IMR-90 (cell line): ENCODE data around the gene RPS24. TPM values are rescaled to one million over a fixed set of nuclear protein-coding genes. Genes with fewer than 3 reads are reported as not detected.

Experiments
- ATAC-seq: fragments of 200-7000 bp; cut with Tn5 transposase; 2 replicates; pipeline ENCODE4 v1.9.1; 2020; ENCODE audit warnings: low read depth, mild to moderate bottlenecking, moderate library complexity
- BruUV-seq: library from RNA; stranded (reverse); fragments of 400-500 nt; replicated peaks from 2 replicates; lab custom pipeline; 2021; lab: Mats Ljungman, UMichigan
- CTCF ChIA-PET: fragments of 300-600 bp; formaldehyde crosslinking; extraction: SDS; loops from one replicate; lab custom pipeline; 2021; ENCODE audit warnings: antibody characterized with exemption; lab: Yijun Ruan, JAX
- POLR2A ChIA-PET: fragments of 300-600 bp; sonication (Branson Sonifier 250); formaldehyde crosslinking; loops from one replicate; lab custom pipeline; 2022; ENCODE audit warnings: antibody characterized with exemption; ENCODE audit not compliant: unreplicated experiment; lab: Charles Lee
- DNase-seq: peaks from one replicate; pipeline ENCODE4 v3.0.0; 2013
- H2AFZ ChIP-seq: replicated peaks from 2 replicates; pipeline ENCODE3; 2013; ENCODE audit warnings: low read length, mild to moderate bottlenecking; ENCODE audit not compliant: poor library complexity
- H2AK5ac ChIP-seq: 2 replicates; pipeline ENCODE4 v1.6.1; 2013; ENCODE audit warnings: low read depth, low read length, inconsistent platforms
- H2AK9ac ChIP-seq: replicated peaks from 2 replicates; pipeline ENCODE3; 2013; ENCODE audit warnings: mild to moderate bottlenecking, low read depth, low read length, moderate library complexity; ENCODE audit not compliant: poor library complexity
- H2BK120ac ChIP-seq: 2 replicates; pipeline ENCODE4 v1.6.1; 2013; ENCODE audit warnings: low read depth, low read length, inconsistent platforms
- H2BK15ac ChIP-seq: 3 replicates; pipeline ENCODE4 v1.6.1; 2013; ENCODE audit warnings: low read depth, low read length, inconsistent platforms
- H2BK20ac ChIP-seq: 2 replicates; pipeline ENCODE4 v1.6.1; 2013; ENCODE audit warnings: low read depth, mild to moderate bottlenecking, inconsistent platforms, low read length, moderate library complexity
- H2BK5ac ChIP-seq: 2 replicates; pipeline ENCODE4 v1.6.1; 2013; ENCODE audit warnings: mild to moderate bottlenecking, low read depth, low read length, inconsistent platforms; ENCODE audit not compliant: poor library complexity, severe bottlenecking
- H3K14ac ChIP-seq: replicated peaks from 2 replicates; pipeline ENCODE4 v1.6.1; 2013; ENCODE audit warnings: low read depth, low read length, inconsistent platforms
- H3K18ac ChIP-seq: 2 replicates; pipeline ENCODE4 v1.6.1; 2013; ENCODE audit warnings: low read depth, low read length, control low read depth
- H3K23ac ChIP-seq: 2 replicates; pipeline ENCODE4 v1.6.1; 2013; ENCODE audit warnings: low read depth, low read length, inconsistent platforms
- H3K27ac ChIP-seq: 2 replicates; pipeline ENCODE4 v1.5.1; 2013; ENCODE audit warnings: mild to moderate bottlenecking, control low read depth, low read length; ENCODE audit not compliant: insufficient read depth
- H3K27me3 ChIP-seq: 2 replicates; pipeline ENCODE4 v1.6.1; 2013; ENCODE audit warnings: low read length; ENCODE audit not compliant: control insufficient read depth, insufficient read depth
- H3K36me3 ChIP-seq: 2 replicates; pipeline ENCODE4 v1.6.1; 2013; ENCODE audit warnings: low read length, mixed read lengths; ENCODE audit not compliant: control insufficient read depth, insufficient read depth
- H3K4ac ChIP-seq: 2 replicates; pipeline ENCODE4 v1.6.1; 2013; ENCODE audit warnings: low read depth, low read length, inconsistent platforms
- H3K4me1 ChIP-seq: 2 replicates; pipeline ENCODE4 v1.6.1; 2013; ENCODE audit warnings: low read length, mixed read lengths; ENCODE audit not compliant: control insufficient read depth, insufficient read depth
- H3K4me2 ChIP-seq: 2 replicates; pipeline ENCODE4 v1.6.1; 2013; ENCODE audit warnings: low read depth, mild to moderate bottlenecking, control low read depth, low read length, moderate library complexity
- H3K4me3 ChIP-seq: 2 replicates; pipeline ENCODE4 v1.5.1; 2013; ENCODE audit warnings: low read depth, mild to moderate bottlenecking, control low read depth, low read length, moderate library complexity; ENCODE audit not compliant: insufficient read depth
- H3K56ac ChIP-seq: 2 replicates; pipeline ENCODE4 v1.6.1; 2013; ENCODE audit warnings: low read length, inconsistent platforms; ENCODE audit not compliant: insufficient read depth; ENCODE audit errors: extremely low read depth
- H3K79me1 ChIP-seq, 2 experiments: 2 replicates each; pipeline ENCODE4 v1.6.1; 2013; ENCODE audit warnings: low read length in 2 of 2, inconsistent platforms in 1 of 2, low read depth in 1 of 2
- H3K9ac ChIP-seq: 2 replicates; pipeline ENCODE4 v1.6.1; 2013; ENCODE audit warnings: low read depth, low read length, control low read depth
- H3K9me1 ChIP-seq: 2 replicates; pipeline ENCODE4 v1.6.1; 2013; ENCODE audit warnings: low read length, inconsistent platforms; ENCODE audit not compliant: insufficient read depth
- H3K9me3 ChIP-seq: 2 replicates; pipeline ENCODE4 v1.6.1; 2013; ENCODE audit warnings: low read length; ENCODE audit not compliant: control insufficient read depth, insufficient read depth
- H4K20me1 ChIP-seq: 2 replicates; pipeline ENCODE4 v1.6.1; 2013; ENCODE audit warnings: low read length, inconsistent platforms; ENCODE audit not compliant: insufficient read depth
- H4K5ac ChIP-seq: 2 replicates; pipeline ENCODE4 v1.6.1; 2013; ENCODE audit warnings: mild to moderate bottlenecking, low read depth, low read length, control low read depth
- H4K8ac ChIP-seq, 2 experiments: 2 replicates each; pipeline ENCODE4 v1.6.1; 2013; ENCODE audit warnings: low read depth in 2 of 2, low read length in 2 of 2, control low read depth in 1 of 2, inconsistent platforms in 1 of 2
- H4K91ac ChIP-seq: 2 replicates; pipeline ENCODE4 v1.6.1; 2013; ENCODE audit warnings: low read depth, low read length, inconsistent platforms; ENCODE audit not compliant: insufficient read depth
- BHLHE40 ChIP-seq: fragments of 150-350 bp; IDR thresholded peaks from 2 replicates; pipeline ENCODE4 v1.6.1; 2016; ENCODE audit warnings: mild to moderate bottlenecking, low read depth, low read length
- CEBPB ChIP-seq: IDR thresholded peaks from 2 replicates; pipeline ENCODE4 v1.6.1; 2012; ENCODE audit warnings: low read depth, low read length, improper control_type of control experiment
- CHD1 ChIP-seq: IDR thresholded peaks from 2 replicates; pipeline ENCODE4 v1.6.1; 2012; ENCODE audit warnings: low read depth, low read length, improper control_type of control experiment
- CTCF ChIP-seq: conservative IDR thresholded peaks from 2 replicates; pipeline ENCODE4 v1.5.1; 2012; ENCODE audit warnings: mild to moderate bottlenecking, low read depth, low read length, improper control_type of control experiment
- ELK1 ChIP-seq: fragments of 150-350 bp; IDR thresholded peaks from 2 replicates; pipeline ENCODE4 v1.6.1; 2016; ENCODE audit warnings: low read depth, mild to moderate bottlenecking, low read length, moderate library complexity, borderline replicate concordance
- FOS ChIP-seq: fragments of 150-350 bp; IDR thresholded peaks from 2 replicates; pipeline ENCODE4 v1.6.1; 2016; ENCODE audit warnings: low read depth, low read length
- MAFK ChIP-seq: IDR thresholded peaks from 2 replicates; pipeline ENCODE4 v1.6.1; 2012; ENCODE audit warnings: low read depth, low read length, improper control_type of control experiment
- MAZ ChIP-seq: IDR thresholded peaks from 2 replicates; pipeline ENCODE4 v1.6.1; 2012; ENCODE audit warnings: low read depth, mild to moderate bottlenecking, low read length, improper control_type of control experiment, moderate library complexity, borderline replicate concordance
- MXI1 ChIP-seq: IDR thresholded peaks from 2 replicates; pipeline ENCODE4 v1.6.1; 2012; ENCODE audit warnings: low read depth, mild to moderate bottlenecking, low read length, moderate library complexity, borderline replicate concordance
- NFE2L2 ChIP-seq: fragments of 150-350 bp; IDR thresholded peaks from 2 replicates; pipeline ENCODE4 v1.6.1; 2016; ENCODE audit warnings: low read depth, mild to moderate bottlenecking, low read length
- POLR2A ChIP-seq: IDR thresholded peaks from 2 replicates; pipeline ENCODE4 v1.6.1; 2012; ENCODE audit warnings: mild to moderate bottlenecking, low read depth, low read length
- RAD21 ChIP-seq: IDR thresholded peaks from 2 replicates; pipeline ENCODE4 v1.6.1; 2012; ENCODE audit warnings: low read length, improper control_type of control experiment
- RCOR1 ChIP-seq: IDR thresholded peaks from 2 replicates; pipeline ENCODE4 v1.6.1; 2012; ENCODE audit warnings: mild to moderate bottlenecking, low read length, improper control_type of control experiment; ENCODE audit not compliant: insufficient replicate concordance
- RFX5 ChIP-seq: IDR thresholded peaks from 2 replicates; pipeline ENCODE4 v1.8.0; 2012; ENCODE audit warnings: low read depth, mild to moderate bottlenecking, low read length, moderate library complexity
- SMC3 ChIP-seq: fragments of 150-350 bp; IDR thresholded peaks from 2 replicates; pipeline ENCODE4 v1.6.1; 2016; ENCODE audit warnings: low read depth, mild to moderate bottlenecking, antibody characterized with exemption, low read length, moderate library complexity
- USF2 ChIP-seq: fragments of 150-350 bp; IDR thresholded peaks from 2 replicates; pipeline ENCODE4 v1.6.1; 2017; ENCODE audit warnings: mild to moderate bottlenecking, antibody characterized with exemption, low read length, low read depth
- WGBS, 2 experiments: methylation state at CpG; one replicate each; pipeline versions ENCODE4 v1.1.5 to v1.1.7; 2013; ENCODE audit warnings: missing lambda C conversion rate in 2 of 2; ENCODE audit not compliant: insufficient read length in 1 of 2; ENCODE audit errors: extremely low coverage in 2 of 2; 5-methylcytosine and 5-hydroxymethylcytosine counted together
- dilution Hi-C: fragments of 300-500 bp; cut with HindIII; formaldehyde crosslinking; loops from one replicate; pipeline ENCODE4 v1.14.3; 2018; ENCODE audit warnings: low sequenced_read_pairs; ENCODE audit not compliant: unreplicated experiment
- in situ Hi-C: fragments of 300-500 bp; cut with MboI; formaldehyde crosslinking; loops from 3 replicates; pipeline ENCODE4 v1.14.3; 2019; ENCODE audit warnings: low sequenced_read_pairs, inconsistent platforms, mixed read lengths
- intact Hi-C: fragments of 100-400 bp; cut with micrococcal nuclease; formaldehyde crosslinking; loops from 2 replicates; pipeline ENCODE4 v1.10.0; 2022
- polyA plus RNA-seq, 3 experiments: library from polyadenylated mRNA; depleted of rRNA; stranded (reverse); fragments of >200 nt; gene quantifications; 2 replicates each; pipeline ENCODE4 v1.2.3, GENCODE V29; 2012; ENCODE audit warnings: low replicate concordance in 1 of 3
- total RNA-seq: library from RNA; depleted of rRNA; stranded (reverse); fragments of >200 nt; gene quantifications from 2 replicates; pipeline ENCODE4 v1.2.3, GENCODE V29; 2012

The RPS24 gene
- total and polyA plus RNA-seq, 2 of the 4 experiments (the other 2 are of a cell fraction), result 1,664 to 4,721 TPM

- H3K56ac ChIP-seq, result no peak overlapping the region
- peaks cover 21% of the 10 kb centered on the region for H3K9me1 ChIP-seq
- no peak overlapping the region for H2AK5ac ChIP-seq
- H3K4me1 ChIP-seq, result peaks cover 15% of the 10 kb centered on the region
- no peak overlapping the region for H3K9ac ChIP-seq
- dilution Hi-C loops, result no loop called here
- H3K4ac ChIP-seq, result 0 out of 2 replicates have a peak overlapping the region, but pooled peaks have one; percentile 4
- no peaks in the 10 kb centered on the region for H3K9me3 ChIP-seq
- no peaks in the 10 kb centered on the region for H3K27me3 ChIP-seq
- no peak overlapping the region for H2BK120ac ChIP-seq
- DNase-seq, result peak; percentile 43
- H2BK20ac ChIP-seq, result no peak overlapping the region
- no peak overlapping the region for H2AFZ ChIP-seq
- CTCF ChIA-PET, result no interaction called here
- no peak overlapping the region for H4K5ac ChIP-seq
- peaks cover 25% of the 10 kb centered on the region for H3K36me3 ChIP-seq
- intact Hi-C loops, result loop anchor here (5.0 to 10.0 kb wide), 3 partner anchors 153 to 928 kb away; no protein-coding TSS in a partner anchor
- H3K27ac ChIP-seq, result no peak overlapping the region
- TF ChIP-seq CTCF (no peak), POLR2A (no peak), MAFK (no peak), USF2 (no peak), NFE2L2 (no peak), MXI1 (no peak), RFX5 (no peak), SMC3 (no peak), MAZ (no peak), BHLHE40 (no peak), RCOR1 (no peak), ELK1 (no peak), CHD1 (no peak), CEBPB (no peak), FOS (no peak), RAD21 (no peak)
- no peak overlapping the region for H2AK9ac ChIP-seq
- no peak overlapping the region for H4K8ac ChIP-seq
- no peak overlapping the region for H3K4me3 ChIP-seq
- H3K4me2 ChIP-seq, result no peak overlapping the region
- no peak overlapping the region for H2BK15ac ChIP-seq
- no peak overlapping the region for H3K23ac ChIP-seq
- no TSS peak for BruUV-seq
- no peak overlapping the region for H4K91ac ChIP-seq
- WGBS, 2 experiments, result 65% methylated on average over 3 of the region's 10 CpGs; no CpG with 5 or more reads in 1 of the 2 experiments
- peaks cover 16 to 45% of the 10 kb centered on the region in 2 experiments; a peak in 3 of 4 replicates for H3K79me1 ChIP-seq
- POLR2A ChIA-PET, result no interaction called here
- ATAC-seq, result peak; percentile 6
- peaks cover 53% of the 10 kb centered on the region for H4K20me1 ChIP-seq
- no peak overlapping the region for H3K18ac ChIP-seq
- peak overlapping the region; percentile 35; the same call in 1 of the 2 replicates for H3K14ac ChIP-seq
- no peak overlapping the region for H2BK5ac ChIP-seq
- in situ Hi-C loops, result loop anchor here (5.0 to 10.0 kb wide), 3 partner anchors 260 to 1153 kb away; no protein-coding TSS in a partner anchor
These were observed 11.0 kb downstream of the RPS24 start for GRCh38 chr10:78044699-78045098.
